Mesodermal cell (in vitro differentiated cells): Measurements from ENCODE around the gene SLC7A1.
A peak's percentile ranks its signal among the peaks of the same experiment; 100 is the strongest.

Source experiments
- H3K27ac ChIP-seq: 2 replicates; pipeline ENCODE4 v1.7.0; 2013; ENCODE audit warnings: mild to moderate bottlenecking, low read depth, low read length, moderate library complexity; ENCODE audit not compliant: severe bottlenecking
- H3K36me3 ChIP-seq: 2 replicates; pipeline ENCODE4 v1.7.1; 2013; ENCODE audit warnings: mild to moderate bottlenecking, low read length, moderate library complexity; ENCODE audit not compliant: control insufficient read depth, insufficient read depth
- H3K4me1 ChIP-seq: one replicate; pipeline ENCODE4 v1.7.1; 2013; ENCODE audit warnings: mild to moderate bottlenecking, low read length; ENCODE audit not compliant: insufficient read depth, control insufficient read depth, poor library complexity, severe bottlenecking
- H3K4me3 ChIP-seq: 2 replicates; pipeline ENCODE4 v1.7.0; 2013; ENCODE audit warnings: low read length, control low read depth, mild to moderate bottlenecking; ENCODE audit not compliant: insufficient read depth, poor library complexity, severe bottlenecking; ENCODE audit errors: extremely low read depth
- H3K9me3 ChIP-seq: 2 replicates; pipeline ENCODE4 v1.7.1; 2013; ENCODE audit warnings: mild to moderate bottlenecking, low read length, moderate library complexity; ENCODE audit not compliant: control insufficient read depth
- WGBS, 2 experiments: methylation state at CpG; one replicate each; pipeline ENCODE4 v1.1.5; 2013; ENCODE audit warnings: missing lambda C conversion rate in 2 of 2; ENCODE audit not compliant: insufficient coverage in 2 of 2; 5-methylcytosine and 5-hydroxymethylcytosine counted together

The SLC7A1 gene

DNA sequence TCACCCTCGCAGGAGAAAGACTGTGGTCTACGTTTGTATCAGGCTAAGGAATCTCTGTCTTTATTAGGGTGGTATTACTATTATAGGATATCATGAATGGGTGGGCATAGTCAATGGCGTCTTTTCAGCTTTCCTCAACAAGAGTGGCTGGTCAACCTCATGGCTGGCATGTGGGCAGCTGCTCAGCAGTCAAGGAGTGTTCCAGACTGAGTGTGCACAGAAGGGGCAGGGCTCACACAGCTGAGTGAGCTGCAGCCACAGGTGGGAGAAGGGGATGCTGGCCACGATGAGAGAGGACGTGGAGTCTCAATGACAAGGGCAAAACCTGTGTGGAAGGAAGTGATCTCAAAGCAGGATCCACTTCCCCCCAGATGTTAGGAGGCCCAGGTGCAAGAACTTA is 54.7 kb downstream of the SLC7A1 start:
- no peak overlapping the region for H3K4me3 ChIP-seq
- H3K9me3 ChIP-seq = no peaks in the 10 kb centered on the region
- peaks cover 49% of the 10 kb centered on the region for H3K36me3 ChIP-seq
- H3K27ac ChIP-seq = no peak overlapping the region
- peaks cover 34% of the 10 kb centered on the region for H3K4me1 ChIP-seq
- WGBS, 2 experiments = 78 to 92% methylated on average over 3 to 4 of the region's 5 CpGs

DNA sequence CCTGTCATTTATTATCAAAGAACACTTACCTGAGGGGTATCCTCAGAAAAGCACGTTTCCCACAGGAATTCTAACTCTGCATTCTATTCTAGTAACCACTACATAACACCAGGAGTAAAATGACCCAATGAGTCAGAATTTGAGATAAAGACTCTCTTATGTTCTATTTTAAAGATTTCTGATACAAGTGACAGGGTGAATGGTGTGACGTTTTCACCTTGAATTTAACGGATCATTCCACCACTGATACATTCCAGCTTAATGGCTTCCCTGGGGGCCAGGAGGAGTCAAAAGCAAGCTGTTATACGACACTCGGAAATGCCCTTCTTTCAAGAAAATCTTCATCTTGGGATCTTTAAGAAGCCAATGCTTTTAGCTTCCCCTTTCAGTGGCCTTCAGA is 55.2 kb downstream of the SLC7A1 start:
- H3K4me3 ChIP-seq = no peak overlapping the region
- no peak overlapping the region for H3K27ac ChIP-seq
- no peaks in the 10 kb centered on the region for H3K9me3 ChIP-seq
- peaks cover 50% of the 10 kb centered on the region for H3K36me3 ChIP-seq
- peaks cover 34% of the 10 kb centered on the region for H3K4me1 ChIP-seq
- WGBS, 2 experiments = 70 to 75% methylated on average over 3 to 4 of the region's 5 CpGs

DNA sequence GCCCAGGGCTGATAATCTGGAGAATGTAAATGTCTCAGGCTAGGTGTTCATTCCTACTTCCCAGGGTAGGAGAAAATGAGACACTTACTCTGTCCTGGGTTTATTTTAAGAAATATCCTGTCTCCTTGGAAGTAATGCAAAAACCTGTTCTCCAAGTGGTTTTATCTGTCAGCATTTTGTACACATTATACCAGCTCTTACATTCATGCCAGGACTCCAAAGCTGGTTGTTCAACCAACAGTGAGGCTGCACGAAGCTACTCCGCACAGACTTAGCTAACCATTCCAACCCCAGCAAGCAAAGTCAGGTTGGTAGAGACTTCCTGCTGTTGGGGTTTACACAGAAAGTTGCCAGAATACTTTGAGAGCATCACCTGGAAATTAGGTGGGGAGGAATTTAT is 55.6 kb downstream of the SLC7A1 start:
- Histone ChIP-seq H3K36me3 (peaks cover 49% of the 10 kb centered on the region), H3K27ac (no peak overlapping the region), H3K9me3 (no peaks in the 10 kb centered on the region), H3K4me1 (peaks cover 34% of the 10 kb centered on the region), H3K4me3 (no peak overlapping the region)
- 100% methylated on average over 2 of the region's 2 CpGs; no CpG with 5 or more reads in 1 of the 2 experiments for WGBS, 2 experiments

DNA sequence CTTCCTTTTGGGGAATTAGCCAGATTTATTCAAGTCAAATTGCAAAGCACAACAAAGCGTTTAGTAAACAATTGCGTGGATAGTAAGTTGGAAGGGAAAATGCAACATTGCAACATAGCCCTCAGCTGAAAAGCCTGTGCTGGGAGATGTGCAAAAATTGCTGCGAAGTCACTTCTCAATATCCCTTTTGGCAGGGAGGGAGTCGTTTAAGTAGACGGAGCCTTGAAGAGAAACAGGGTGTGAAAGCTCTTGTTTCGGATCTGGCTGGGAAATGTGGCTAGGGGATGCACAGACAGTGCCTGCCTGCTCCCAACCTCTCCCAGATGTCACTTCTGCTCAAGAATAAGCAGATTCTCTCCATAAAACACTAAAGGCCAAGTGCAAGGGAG is 56.8 kb downstream of the SLC7A1 start:
- Histone ChIP-seq H3K4me3 (no peak overlapping the region), H3K9me3 (no peaks in the 10 kb centered on the region), H3K27ac (peak overlapping the region; percentile 10), H3K36me3 (peaks cover 56% of the 10 kb centered on the region), H3K4me1 (peaks cover 27% of the 10 kb centered on the region)
- 90 to 97% methylated on average over 4 to 5 of the region's 6 CpGs for WGBS, 2 experiments

DNA sequence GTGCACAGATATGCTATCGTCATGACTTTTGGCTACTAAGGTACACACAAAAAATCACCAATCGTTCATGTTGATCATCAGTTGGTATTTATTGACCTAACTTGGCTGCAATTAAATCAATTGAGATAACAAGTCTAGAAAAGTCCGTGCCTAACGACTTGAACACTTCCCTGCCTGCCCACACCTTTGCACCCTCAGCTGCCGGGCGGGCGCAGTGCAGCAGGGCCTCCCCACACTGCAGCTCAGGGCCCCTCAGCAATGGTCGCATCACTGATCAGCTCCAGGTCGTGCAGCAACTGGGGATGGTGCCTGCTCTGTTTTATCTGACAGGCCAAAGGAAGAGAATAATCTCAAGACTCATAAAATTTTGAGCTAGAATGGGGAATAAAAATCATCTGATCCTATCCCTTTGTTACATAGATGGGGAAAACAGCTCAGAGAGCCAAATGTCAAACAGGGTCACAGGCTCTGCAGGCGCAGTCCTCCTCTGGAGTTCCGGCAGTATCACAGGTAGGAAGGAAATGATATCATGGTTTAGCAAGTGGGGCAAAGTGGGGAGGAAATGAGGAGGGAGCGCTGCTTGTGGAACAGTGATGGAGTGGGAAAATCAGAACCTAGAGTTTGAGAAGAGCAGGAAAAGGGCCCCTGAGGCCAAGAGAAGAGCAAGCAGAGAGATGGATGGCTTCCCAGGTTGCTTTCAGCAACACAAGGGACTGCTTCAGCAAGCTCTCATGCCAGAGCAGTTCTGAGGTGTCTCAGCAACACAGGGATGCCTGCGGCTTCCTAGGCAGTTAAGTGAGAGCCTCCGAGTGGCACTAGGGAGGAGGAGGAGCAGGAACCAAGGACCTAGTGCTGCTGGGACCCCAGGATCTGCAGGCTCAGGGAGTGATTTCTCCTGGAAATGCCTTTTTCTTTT is 57.5 kb downstream of the SLC7A1 start:
- H3K4me3 ChIP-seq = no peak overlapping the region
- H3K9me3 ChIP-seq = no peaks in the 10 kb centered on the region
- H3K27ac ChIP-seq = peak overlapping the region; percentile 10
- H3K36me3 ChIP-seq = peaks cover 62% of the 10 kb centered on the region
- 82 to 95% methylated on average over 11 to 14 of the region's 14 CpGs for WGBS, 2 experiments
- peaks cover 20% of the 10 kb centered on the region for H3K4me1 ChIP-seq

DNA sequence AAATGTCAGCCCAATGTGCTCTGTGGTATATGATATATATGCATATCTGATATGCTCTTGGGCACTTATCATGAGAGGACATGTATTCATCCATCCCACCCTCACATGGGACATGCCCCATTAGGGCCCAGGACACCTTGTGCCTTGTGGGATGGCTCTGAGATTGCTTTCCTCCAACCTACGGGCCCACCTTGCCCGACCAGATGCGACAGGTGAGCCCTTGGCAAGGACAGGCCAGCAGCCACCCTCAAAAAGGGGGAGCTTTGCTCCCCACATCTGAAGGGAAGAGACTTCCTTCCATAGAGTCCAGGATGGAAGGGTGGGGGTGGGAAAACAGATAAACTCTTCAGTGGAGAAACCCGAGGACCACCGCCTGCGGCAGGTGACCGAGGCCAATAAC is 58.6 kb downstream of the SLC7A1 start:
- WGBS, 2 experiments = 98 to 100% methylated on average over 3 to 6 of the region's 7 CpGs

DNA sequence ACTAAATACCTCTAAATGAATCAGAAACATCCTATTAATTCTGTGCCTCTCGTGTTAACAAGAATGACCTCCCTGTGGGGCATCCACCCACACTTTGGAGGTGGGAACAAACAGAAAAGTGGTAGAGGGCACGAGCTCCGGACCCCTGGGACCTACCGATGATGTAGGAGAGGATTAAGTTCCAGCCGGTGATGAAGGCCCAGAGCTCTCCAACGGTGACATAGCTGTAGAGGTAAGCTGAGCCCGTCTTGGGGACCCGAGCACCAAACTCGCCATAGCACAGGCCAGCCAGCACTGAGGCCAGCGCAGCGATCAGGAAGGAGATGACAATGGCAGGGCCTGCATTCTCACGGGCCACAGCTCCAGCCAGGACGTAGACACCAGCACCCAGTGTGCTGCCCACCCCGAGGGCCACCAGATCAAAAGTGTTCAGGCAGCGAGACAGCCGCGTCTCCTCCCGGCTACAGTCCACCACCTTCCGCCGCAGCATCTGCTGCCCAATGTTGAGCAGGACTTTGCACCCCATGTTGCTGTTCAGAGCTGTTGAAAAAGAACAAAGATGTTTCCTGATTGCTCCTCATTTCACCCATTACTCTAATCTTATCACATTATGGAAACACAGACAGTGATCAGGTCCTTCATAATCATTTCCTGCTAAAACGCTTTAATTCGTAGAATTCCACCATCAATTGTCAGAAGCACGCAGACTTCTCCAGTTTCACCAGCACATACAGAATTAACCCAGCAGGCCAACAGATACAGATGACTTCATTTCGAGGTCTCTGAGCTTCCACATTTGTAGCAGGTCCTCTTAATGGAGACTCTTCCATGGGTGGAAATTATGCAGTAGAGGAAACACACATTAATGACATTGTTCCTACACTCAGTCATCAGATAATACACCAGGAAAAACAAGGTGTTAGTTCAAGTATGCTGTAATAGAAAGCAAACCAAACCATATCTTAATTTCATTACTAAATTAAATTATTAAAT is 59.5 kb downstream of the SLC7A1 start:
- Histone ChIP-seq H3K36me3 (peaks cover 75% of the 10 kb centered on the region), H3K9me3 (no peaks in the 10 kb centered on the region), H3K4me3 (no peak overlapping the region), H3K4me1 (peaks cover 18% of the 10 kb centered on the region), H3K27ac (no peak overlapping the region)
- WGBS, 2 experiments = 92 to 95% methylated on average over 20 to 21 of the region's 24 CpGs

More for the DNA sequence above, 58.6 kb downstream of the SLC7A1 start:
- Histone ChIP-seq H3K4me3 (no peak overlapping the region), H3K36me3 (peaks cover 71% of the 10 kb centered on the region), H3K9me3 (no peaks in the 10 kb centered on the region), H3K27ac (no peak overlapping the region), H3K4me1 (peaks cover 19% of the 10 kb centered on the region)

DNA sequence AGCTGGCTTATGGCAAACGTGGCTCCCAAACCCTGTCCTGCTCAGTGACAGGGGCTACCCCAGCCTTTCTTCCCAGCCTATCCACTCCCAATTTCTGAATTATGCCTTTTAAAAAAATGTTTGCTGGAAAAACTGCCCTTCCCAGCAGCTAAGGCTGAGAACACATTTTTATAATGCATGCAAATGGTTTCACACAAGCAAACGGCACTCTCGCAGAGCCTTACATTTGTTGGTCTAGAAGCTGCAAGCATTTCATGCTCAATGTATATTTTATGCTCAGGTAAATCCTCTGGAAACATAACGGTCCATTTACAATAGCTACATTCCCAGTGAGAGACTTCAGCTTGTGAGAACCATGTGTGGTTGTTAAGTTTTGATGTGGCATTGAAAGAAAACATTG is 61.4 kb downstream of the SLC7A1 start:
- peaks cover 11% of the 10 kb centered on the region for H3K4me1 ChIP-seq
- no peak overlapping the region for H3K4me3 ChIP-seq
- no peak overlapping the region for H3K27ac ChIP-seq
- no peaks in the 10 kb centered on the region for H3K9me3 ChIP-seq
- peaks cover 76% of the 10 kb centered on the region for H3K36me3 ChIP-seq
- WGBS, 2 experiments = 88 to 96% methylated on average over 3 of the region's 4 CpGs

DNA sequence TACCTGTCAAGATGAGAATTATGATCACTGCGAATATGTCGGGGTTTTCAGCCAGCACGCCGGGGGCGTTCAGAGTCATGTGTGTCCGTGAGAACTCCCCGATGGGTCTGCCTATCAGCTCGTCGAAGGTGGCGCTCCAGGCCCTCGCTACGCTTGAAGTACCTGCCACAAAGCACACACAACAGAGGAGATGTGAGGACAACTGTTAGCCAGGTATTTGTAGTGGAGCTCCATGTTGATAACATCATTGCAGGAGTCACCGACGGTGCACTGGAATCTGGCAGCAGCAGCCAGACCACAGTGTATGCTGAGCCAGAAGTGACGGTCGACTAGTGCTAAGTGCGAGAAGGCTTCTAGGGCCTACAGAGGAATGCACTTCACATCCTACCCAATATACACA is 62.7 kb downstream of the SLC7A1 start:
- 97 to 100% methylated on average over 11 to 12 of the region's 17 CpGs for WGBS, 2 experiments
- peaks cover 88% of the 10 kb centered on the region for H3K36me3 ChIP-seq
- no peak overlapping the region for H3K4me3 ChIP-seq
- no peaks in the 10 kb centered on the region for H3K4me1 ChIP-seq
- H3K9me3 ChIP-seq = no peaks in the 10 kb centered on the region
- no peak overlapping the region for H3K27ac ChIP-seq

DNA sequence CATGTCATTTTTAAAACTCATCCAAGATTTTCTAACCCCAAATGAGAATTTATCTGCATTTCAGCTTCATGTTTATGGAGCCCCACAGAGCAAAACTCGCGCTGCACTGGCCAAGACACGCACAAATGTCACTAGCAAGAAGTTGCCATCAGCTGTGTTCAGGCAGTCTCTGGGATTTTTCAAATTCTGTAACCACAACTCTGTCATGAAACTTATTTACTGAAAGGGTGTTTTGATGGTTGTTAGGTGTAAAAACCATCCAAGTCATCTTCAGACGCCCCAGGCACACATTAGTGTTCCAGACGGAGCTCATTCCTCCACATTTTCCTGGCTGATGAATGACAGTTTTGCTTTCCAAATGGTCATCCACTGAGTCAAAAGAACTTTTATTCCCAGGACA is 63.4 kb downstream of the SLC7A1 start:
- H3K36me3 ChIP-seq = peaks cover 88% of the 10 kb centered on the region
- H3K27ac ChIP-seq = no peak overlapping the region
- H3K4me3 ChIP-seq = no peak overlapping the region
- no peaks in the 10 kb centered on the region for H3K9me3 ChIP-seq
- H3K4me1 ChIP-seq = no peaks in the 10 kb centered on the region
- WGBS, 2 experiments = 96 to 97% methylated on average over 4 to 5 of the region's 5 CpGs
